Left renal cortex interstitium (tissue), 4 donors: ENCODE measurements around the gene ELMO2. TPM values are rescaled to one million over a fixed set of nuclear protein-coding genes. Genes with fewer than 3 reads are reported as not detected.
"Not testable (repeated sequence)": the region's sequence is repeated elsewhere in the genome, so short reads cannot be mapped to it uniquely, and the experiment has no call there.

Experiments
- DNase-seq, 4 donors: peaks; one replicate each; pipeline ENCODE4 v3.0.0-alpha.2; 2013; ENCODE audit warnings: low read depth in 4 of 4, low spot score in 2 of 4, missing footprints in 1 of 4
- polyA plus RNA-seq, 4 donors: library from polyadenylated mRNA; unstranded; fragments of 120-200 nt; gene quantifications; one replicate each; pipeline ENCODE4 v1.2.1, GENCODE V29; 2013; ENCODE audit not compliant: insufficient read length in 4 of 4

Gene ELMO2
- polyA plus RNA-seq, 4 donors = 60.7 to 76.3 (median 66.9) TPM

DNA sequence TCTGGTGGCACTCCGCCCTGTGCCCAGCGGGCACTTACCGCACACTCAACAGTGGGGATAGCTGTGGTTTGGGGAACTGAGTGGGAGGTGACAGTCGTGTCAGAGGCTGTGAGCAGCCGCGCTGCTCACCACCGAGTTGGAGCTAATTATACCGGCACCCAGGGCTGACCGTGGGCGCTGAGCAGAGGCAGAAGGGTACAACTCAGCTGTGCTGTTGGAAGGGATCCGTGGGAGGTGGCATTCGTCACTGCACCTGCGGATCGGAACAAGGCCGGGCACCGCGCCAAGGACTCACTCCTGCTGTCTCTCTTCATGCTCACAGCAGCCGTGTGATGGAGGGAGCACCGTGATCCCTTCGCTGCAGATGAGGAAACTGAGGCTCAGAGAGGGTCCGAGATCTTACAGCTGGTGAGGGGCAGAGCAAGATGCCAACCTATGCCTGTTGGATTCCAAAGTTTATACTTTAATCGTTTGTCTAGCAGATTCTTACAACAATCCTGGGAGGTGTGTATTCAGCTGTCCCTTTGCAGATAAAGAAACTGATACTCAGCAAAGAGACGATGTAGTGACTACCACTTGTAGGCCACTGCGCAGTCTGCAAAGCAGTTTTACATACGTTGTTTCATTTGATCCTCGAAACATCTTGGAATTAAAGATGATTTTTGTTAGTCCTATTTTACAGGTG, 713 bp upstream of the ELMO2 start:
- DNase-seq = no peak

DNA sequence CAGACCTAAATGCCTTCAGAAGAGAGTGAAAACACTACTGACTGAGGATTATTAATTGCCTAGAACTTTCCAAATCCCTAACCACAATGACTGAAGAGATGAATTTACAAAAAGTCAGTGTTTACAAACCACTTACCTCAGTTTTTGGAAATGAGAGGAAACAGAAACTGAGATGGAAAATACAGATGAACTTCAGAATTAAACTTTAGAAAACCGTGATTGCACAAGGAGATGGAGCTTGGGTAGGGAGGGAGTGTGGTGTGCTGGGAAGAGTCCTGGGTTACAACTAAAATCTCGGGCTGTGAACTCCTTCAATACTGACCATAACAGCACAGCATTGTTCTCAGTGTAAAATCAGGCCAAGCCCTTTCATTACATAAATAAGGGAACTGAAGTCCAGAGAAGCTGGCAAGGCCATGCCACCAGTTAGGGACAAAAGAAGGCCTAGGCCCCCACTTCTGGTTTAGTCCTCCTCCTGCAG, 4.0 kb downstream of the ELMO2 start:
- no peak for DNase-seq

DNA sequence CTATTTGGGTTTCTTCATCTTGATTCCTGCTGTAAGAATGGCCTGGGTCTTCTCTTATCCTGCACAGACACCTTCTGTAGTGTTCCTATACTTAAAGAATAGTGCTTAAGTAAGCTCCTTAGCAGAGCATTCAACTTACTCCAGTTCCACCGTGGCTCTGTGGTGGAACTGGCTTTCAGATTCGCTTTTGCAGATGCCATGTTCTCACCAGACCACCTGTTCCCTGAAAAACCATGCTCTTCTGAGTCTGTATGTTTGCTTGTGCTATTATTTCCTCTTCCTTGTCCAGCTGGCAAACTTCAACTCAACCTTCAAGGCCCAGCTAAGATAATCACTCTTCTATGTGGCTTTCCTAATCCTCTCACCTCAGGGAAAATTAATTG, 4.9 kb downstream of the ELMO2 start:
- DNase-seq = no peak

DNA sequence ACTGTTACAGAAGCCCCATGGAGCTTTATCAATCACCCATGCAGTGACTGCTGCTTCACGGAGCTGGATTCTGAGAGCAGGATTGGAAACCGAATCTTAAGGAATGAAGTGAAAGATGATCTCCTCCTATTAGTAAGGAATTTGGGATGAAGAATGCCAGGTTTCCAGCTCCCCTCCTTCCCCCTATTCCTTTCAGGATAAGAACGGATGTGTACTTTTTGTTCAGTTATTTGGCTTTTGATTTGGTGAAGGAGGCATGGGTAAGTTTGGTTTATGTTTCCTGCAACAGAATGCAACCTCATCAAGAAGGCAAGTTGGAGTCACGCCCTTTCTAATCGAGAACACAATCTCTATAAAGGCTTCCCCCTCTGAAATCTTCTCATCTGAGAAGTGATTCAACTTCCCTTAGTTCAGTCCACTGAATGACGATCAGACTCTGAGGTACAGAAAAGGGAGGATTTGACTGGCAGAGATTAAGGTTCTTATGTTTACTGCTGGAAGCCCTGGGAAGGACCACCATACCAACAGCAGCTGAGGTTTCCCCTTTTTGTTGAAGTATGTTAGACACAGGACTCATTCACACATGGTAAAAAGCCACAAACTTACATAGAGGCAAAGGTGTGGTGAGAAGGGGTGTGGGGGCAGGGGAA, 5.5 kb downstream of the ELMO2 start:
- no peak for DNase-seq

DNA sequence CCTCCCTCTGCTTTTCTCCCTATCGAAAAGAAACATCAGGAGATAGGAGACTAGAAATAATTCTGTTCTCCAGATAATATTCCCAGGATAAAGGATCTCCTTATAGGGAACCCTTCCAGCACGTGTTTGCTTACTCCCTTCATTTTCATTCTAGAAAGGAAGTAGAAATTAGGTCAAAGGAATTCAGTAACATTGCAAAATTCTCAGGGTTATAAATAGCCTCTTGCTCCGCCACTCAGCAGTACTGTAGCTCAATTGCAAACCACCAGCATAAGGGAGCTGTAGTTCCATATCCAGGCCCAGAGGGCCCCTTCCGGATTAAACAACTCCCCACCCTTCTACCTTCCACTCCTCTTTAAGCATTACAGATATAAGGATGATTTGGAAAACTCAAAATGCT, 6.2 kb downstream of the ELMO2 start:
- no peak for DNase-seq

DNA sequence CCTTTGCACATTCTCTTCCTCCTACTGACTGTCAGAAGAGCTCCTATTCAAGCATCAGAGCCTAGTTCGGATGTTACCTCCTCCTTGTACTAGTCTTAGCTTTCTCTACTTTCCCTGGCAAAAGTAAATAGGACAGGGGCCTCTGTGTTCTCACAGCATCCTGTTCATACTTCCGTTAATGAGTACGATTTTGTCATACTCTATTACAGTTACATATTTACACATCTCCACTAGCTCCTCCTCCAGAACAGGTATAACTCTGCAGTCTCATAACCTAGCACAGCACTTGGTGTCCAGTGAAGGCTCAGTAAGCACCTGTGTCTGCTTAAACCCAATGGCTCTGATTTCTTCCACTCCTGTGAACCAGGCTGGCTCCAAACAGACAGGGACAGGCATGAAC, 7.0 kb downstream of the ELMO2 start:
- no peak for DNase-seq

DNA sequence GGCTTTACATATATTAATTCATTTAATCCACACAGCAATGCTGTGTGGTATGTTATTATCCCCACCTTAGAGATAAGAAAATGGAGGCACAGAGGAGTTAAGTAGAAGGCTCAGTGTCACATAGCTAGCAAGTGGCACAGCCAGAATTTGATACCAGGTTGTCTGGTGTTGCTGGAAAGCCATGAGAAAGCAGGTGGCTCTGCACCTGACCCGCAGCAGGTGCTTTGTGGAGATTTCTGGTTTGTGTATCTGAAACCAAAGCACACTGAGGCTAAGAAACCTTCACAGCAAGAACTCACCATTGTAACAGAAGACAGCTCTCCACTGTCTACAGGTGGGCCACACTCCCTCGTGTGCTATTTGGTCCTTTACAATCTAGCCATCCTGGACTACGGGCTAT, 7.5 kb downstream of the ELMO2 start:
- no peak for DNase-seq

DNA sequence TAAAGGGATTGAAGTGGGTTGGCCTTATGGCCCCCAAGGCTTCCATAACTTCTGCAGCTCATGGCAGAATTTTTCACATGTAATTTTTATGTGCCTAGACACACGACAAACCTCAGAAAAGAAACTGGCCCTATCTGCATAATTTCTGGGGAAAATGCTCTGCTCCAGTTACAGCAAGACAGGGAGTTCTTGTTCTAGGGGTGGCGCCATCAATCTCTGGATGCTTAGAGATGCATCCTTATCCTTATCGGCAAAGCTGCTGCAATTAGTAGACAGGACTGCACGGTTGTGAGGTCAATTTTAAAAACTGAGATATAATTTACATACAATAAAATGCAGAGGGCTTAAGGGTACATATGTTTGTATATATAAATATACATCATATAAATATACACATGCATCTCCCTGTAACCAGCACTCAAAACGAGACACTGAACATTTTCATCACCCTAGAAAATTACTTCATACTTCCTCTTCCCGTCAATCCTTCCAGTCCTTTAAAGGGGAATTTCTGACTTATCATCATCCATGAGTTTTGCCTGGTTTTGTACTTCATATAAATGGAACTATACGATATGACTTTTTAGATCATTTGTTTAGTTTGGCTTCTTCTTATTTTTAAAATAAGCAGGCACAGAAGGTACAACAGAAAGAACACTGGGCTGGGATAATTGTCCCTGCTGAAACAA, 10.2 kb downstream of the ELMO2 start:
- no peak for DNase-seq

DNA sequence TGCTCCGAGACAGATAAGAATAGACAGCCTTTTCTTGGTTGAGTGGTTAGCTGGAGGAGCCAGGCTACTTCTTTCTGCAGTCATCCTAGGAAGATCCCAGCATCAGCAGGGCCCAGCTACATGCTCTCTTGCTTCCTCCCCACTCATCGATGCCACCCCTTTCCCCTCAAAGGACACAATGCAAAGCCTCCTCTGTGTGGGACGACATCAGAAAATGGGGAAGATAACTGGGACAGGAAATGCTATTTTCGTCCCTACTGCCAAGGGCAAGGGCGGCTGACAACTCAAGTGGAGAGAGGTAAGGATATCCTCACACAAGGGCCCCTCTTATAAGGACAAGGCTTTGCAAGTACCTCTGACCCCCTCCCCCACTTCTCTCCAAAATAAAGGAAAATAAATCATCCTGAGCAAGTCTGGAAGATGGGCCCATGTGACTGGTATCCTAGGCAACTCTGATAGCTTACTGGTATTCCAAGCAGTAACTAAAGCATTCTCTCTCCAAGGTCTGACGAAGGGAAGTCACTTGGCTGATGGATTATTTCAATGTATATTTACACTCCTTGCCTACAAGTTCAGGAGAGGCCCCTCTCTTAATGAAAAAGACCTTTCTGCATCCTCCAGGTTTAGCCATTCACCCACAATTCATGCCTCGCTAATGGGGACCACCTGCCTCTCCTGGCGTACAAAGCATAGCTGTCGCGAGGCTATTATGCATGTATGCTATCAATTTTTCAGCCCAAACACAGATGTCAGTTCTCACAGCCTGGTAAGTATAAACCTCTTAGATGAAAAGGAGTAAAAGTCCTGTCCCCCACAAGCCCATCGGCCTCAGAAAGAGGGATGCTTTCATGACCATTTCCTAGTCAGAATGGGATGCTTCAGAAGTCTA, 11.3 kb downstream of the ELMO2 start:
- DNase-seq = no peak

DNA sequence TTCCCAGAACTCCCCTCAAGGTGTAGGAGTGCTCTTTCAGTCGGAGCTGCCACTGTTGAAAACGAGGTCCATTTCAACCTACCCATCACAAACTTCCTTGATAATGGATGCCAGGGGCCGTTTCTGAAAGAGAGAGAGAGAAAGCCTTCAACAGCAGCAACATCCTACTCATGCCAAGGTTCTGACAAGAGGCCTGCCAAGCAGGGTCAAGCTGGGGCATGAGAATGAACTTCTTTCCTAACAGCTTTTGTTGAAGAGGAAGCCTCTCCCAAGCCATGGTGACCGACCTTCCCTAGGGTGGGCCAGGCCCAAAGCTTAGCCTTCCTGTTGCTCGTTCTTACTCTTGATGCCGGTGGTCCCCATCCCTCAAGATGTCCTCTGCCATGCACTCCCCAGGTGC, 12.4 kb downstream of the ELMO2 start:
- DNase-seq = no peak

DNA sequence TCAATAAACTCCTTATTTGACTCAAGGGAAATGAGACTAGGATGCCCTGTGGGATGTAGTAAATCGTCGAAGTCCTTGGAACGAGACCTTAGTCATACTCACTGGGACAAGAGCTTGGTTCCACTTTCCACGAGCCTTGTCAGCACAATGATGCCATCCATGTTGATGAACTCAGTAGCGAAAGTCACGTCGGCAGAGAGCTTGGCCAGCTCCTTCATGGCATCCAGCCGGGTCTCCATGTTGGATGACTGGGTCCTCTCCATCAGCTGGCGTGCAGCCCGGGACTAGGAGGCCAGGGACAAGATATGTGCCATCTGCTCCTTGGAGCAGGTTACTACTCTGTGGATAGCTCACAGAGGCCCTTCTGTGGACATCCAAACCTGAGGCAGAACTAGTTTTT, 17.5 kb downstream of the ELMO2 start:
- no peak for DNase-seq

DNA sequence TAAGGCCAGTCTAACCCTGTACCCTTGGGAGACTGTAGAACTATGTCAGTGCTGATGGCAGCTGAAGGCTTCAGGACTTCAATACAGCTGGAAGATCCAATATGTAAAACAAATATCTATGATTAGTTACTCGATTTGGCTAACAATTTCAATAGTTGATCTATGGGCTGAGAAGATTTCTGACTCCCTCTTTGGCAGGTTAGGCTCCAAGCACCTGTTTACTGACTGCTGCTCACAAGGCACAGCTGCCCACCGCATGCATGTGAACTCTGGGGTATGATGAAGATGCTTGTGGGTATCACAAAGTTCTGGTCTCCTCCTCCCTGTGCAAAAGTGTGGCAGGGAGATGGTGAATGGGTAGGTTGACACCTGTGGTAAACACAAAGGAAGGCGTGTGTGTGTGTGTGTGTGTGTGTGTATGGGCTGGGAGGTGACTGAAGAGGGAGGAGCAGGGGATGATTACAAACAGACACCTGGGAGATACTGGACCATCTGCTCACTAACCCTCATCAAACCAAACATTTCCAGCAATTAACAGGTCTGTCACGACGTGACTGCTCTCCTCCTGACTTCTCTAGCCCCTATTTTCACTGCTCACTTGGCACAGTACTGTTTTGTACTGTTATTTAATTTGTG, 18.1 kb downstream of the ELMO2 start:
- no peak for DNase-seq

DNA sequence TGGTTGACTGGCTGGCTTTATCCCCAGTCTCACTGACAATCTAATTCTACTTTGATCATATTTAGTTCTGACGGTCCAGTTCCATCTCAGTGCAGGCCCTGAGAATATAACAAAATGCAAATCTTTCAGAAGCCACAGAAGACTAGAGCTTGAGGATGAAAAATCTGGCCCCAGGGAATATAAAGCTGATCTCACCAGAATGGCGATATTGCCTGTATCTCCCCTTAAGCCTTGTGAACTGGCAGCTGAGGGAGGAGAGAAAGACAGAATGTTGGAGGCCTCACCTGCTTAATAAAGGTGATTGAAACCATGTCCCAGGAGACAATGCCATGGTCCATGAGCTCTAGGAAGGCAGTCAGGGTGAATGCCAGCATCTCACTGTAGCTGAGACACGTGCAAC, 19.4 kb downstream of the ELMO2 start:
- DNase-seq = not testable (repeated sequence)

DNA sequence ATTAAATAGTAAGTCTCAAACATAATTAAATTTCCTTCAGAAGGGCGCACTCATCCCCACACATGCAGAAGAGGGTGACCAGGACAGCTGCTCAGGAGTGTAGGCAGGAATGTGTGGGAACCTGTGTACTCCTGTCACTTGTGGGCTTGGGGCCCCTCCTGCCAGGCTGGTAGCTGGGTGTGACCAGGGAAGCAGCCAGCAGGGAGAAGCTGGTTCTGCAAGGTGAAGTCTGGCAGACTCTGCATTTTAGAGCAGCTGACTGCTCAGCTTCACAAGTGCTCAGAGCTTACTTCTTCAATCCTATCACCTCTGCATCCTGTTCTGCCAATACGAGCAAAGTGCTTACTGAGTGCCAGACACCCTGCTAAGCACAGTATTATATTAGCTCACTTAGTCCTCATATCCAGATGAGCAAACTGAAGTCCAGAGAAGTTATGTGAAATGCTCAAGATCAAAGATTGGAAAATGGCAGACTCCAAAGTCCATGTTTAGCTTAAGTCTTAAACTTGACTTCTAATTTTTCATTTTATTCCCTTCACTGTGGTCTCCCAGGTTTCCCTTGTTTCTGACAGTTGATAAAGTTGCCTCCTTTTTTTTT, 27.9 kb downstream of the ELMO2 start:
- DNase-seq = no peak

DNA sequence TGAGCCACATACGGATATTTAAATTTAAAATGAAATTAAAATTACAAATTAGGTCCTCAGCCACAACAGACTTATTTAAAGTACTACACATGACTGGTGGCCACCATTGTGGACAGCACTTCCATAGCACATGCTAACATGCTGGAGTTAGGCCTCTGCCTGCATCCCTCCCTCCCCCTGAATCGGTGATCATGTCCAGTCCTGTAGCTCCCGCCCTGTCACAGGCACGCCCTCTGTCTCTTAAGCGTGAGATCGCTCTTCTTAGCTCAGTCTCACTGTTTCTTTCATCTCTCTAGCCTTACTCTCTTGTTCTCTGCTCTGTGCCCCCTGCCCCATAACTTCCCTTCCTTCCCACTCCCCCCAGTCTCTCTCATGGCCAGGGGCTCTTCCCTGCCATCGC, 28.9 kb downstream of the ELMO2 start:
- DNase-seq = no peak

DNA sequence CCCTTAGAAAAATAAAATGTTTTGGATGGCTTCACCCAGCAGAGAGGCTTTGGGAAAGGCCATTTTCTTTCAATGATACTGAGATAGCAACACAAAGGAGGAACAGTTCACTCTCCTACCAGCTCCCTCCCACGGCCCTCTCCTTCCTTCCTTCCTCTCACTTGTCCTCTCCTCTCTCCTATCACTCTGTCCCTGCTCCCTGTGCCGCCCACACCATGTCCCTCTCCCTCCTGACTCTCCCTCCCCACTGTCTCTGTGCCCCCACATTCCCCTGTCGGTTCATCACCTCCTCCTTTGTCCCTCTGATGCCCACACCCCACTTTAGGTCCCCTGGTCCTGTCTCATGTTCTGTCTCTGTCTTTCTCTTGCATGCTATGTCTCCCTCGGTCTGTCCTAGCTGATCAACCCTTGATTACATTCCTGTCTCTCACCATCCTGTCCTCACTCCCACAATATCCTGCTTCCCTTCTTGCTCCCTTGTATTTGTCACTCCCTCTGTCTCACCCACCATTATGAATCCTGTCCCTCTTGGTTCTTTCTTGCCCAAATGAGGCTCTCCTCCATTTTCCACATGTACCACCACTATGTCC, 30.1 kb downstream of the ELMO2 start:
- DNase-seq = no peak

DNA sequence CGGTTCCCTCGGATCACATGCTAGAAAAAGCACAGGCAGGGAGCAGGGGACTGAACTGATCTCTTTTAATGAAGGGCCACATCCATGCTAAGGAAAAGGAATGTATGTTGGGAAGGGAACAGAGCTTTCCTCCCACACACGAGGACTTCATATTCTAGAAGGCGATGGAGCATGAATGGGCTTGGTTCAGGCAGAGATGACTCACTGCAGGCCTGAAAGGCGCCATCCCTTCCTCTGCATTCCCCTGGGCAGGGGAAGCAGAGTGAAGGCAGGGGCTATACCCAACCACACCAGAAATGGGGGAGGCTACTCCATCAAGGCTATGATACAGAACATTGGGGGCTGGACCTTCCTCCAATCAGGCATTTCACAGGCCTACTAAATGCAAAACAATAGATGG, 30.6 kb downstream of the ELMO2 start:
- no peak for DNase-seq

DNA sequence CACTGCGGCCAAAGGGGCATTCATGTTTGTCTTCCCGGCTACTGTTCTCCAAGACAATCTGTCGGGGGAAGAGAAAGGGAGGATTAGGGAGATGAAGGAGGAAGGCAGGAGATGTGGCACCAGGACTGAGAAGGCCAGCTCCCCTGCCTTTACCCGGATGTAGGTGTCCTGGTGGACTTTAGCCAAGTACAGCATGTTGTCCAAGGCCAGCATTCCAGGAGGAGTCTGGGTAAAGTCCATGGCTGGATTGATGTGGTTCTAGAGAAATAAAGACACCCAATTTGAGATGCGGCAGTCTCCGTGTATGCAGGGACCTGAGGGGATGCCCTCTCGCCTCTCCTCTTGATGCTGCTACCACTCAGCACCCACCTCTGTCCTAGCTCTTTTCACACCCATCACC, 32.0 kb downstream of the ELMO2 start:
- DNase-seq = no peak

DNA sequence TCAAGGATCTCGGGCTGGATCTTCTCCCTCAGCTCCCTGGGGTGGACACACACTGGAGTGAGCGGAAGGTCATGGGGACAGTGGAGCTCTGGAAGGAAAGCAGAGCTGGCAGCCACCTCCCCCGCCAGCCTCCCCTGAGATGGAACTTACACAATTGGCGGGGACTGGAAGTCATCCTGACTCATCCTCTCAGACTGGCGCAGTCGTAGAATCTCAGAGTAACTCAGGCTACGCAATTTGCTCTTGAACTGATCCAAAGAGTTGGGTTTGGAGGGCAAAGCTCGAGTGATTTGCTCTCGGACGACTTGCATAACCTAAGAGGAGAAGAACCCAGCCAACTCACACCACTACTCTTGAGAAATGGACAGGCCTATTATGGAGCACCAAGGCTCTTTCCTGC, 34.8 kb downstream of the ELMO2 start:
- no peak for DNase-seq

DNA sequence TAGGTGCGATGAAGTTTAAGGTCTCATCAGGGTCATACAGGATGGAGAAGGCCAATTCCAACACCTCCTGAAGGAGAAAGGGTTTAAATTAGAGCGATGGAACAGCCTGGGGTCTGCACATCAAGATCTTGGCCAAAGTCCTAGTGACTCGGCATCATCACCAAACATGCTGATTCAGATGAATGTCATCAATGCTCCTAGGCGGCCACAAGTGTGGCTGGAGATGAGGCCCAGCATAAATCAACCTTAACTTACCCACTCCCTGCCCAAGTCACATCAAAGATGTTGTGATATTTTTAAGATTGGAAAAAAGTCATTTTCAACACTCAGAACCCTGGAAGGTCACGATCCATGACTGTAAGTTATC, 37.5 kb downstream of the ELMO2 start:
- DNase-seq = no peak
